Iris pigment epithelial cell (primary cell): ENCODE data around the gene KDM1A.
A peak's percentile ranks its signal among the peaks of the same experiment; 100 is the strongest.
"Not testable (repeated sequence)": the region's sequence is repeated elsewhere in the genome, so short reads cannot be mapped to it uniquely, and the experiment has no call there.

ENCODE experiments used
- DNase-seq: peaks from one replicate; pipeline ENCODE4 v3.0.0-alpha.2; 2011; ENCODE audit warnings: low read depth

The KDM1A gene

GRCh38 chr1:23019094-23019862, at the start of gene KDM1A:
Gene KDM1A, plus strand, starts transcription at chr1:23019468. Its CDS starts 129 bp downstream, at chr1:23019597.
- peak; percentile 98 for DNase-seq

- no peak for DNase-seq
Measured at GRCh38 chr1:22970096-22970495, 49.2 kb upstream of the KDM1A start.

GRCh38 chr1:22971161-22971560, 48.1 kb upstream of the KDM1A start:
- no peak for DNase-seq

GRCh38 chr1:22971611-22972405, 47.5 kb upstream of the KDM1A start:
- peak; percentile 42 for DNase-seq

- DNase-seq, result no peak
Measured at GRCh38 chr1:22972760-22973159, 46.5 kb upstream of the KDM1A start, which contains the start of gene LACTBL1. Gene LACTBL1, minus strand, starts transcription at chr1:22972866. Its CDS starts 550 bp downstream, at chr1:22972316.

GRCh38 chr1:22975694-22976093, 43.6 kb upstream of the KDM1A start:
- DNase-seq, result peak; percentile 42

GRCh38 chr1:22976127-22976460, 43.2 kb upstream of the KDM1A start:
- DNase-seq, result no peak

- DNase-seq, result peak; percentile 85
Measured at GRCh38 chr1:22976461-22977243, 42.6 kb upstream of the KDM1A start.

GRCh38 chr1:22978299-22978698, 41.0 kb upstream of the KDM1A start:
- peak; percentile 59 for DNase-seq

GRCh38 chr1:22980471-22980790, 38.8 kb upstream of the KDM1A start:
- not testable (repeated sequence) for DNase-seq

GRCh38 chr1:22983944-22984343, 35.3 kb upstream of the KDM1A start:
- no peak for DNase-seq

- DNase-seq, result not testable (repeated sequence)
Measured at GRCh38 chr1:22992384-22992783, 26.9 kb upstream of the KDM1A start.

- not testable (repeated sequence) for DNase-seq
Measured at GRCh38 chr1:22993220-22993795, 26.0 kb upstream of the KDM1A start.

- DNase-seq, result no peak
Measured at GRCh38 chr1:22995774-22996173, 23.5 kb upstream of the KDM1A start.

GRCh38 chr1:22997528-22997927, 21.7 kb upstream of the KDM1A start:
- not testable (repeated sequence) for DNase-seq

- not testable (repeated sequence) for DNase-seq
Measured at GRCh38 chr1:23000133-23000532, 19.1 kb upstream of the KDM1A start.

- DNase-seq, result not testable (repeated sequence)
Measured at GRCh38 chr1:23002218-23002617, 17.1 kb upstream of the KDM1A start.

- DNase-seq, result no peak
Measured at GRCh38 chr1:23004112-23004511, 15.2 kb upstream of the KDM1A start.

GRCh38 chr1:23004769-23005168, 14.5 kb upstream of the KDM1A start:
- not testable (repeated sequence) for DNase-seq

- no peak for DNase-seq
Measured at GRCh38 chr1:23007106-23007505, 12.2 kb upstream of the KDM1A start.

GRCh38 chr1:23008901-23009300, 10.4 kb upstream of the KDM1A start:
- no peak for DNase-seq

- DNase-seq, result not testable (repeated sequence)
Measured at GRCh38 chr1:23010025-23010424, 9.2 kb upstream of the KDM1A start.
